CD4-positive, alpha-beta T cell (primary cell): Measurements from ENCODE around the gene KDM2B. TPM values are rescaled to one million over a fixed set of nuclear protein-coding genes. Genes with fewer than 3 reads are reported as not detected.

Source experiments
- ATAC-seq: fragments of 200-7000 bp; cut with Tn5 transposase; one replicate; pipeline ENCODE4 v1.10.0; 2022; ENCODE audit warnings: mild to moderate bottlenecking; ENCODE audit not compliant: poor library complexity
- CTCF ChIA-PET: fragments of 350-600 bp; sonication (Branson Sonifier 250); formaldehyde crosslinking; loops from one replicate; lab custom pipeline; 2021; ENCODE audit warnings: antibody characterized with exemption, inconsistent platforms; lab: Charles Lee
- POLR2A ChIA-PET: fragments of 350-600 bp; sonication (Branson Sonifier 250); formaldehyde crosslinking; loops from one replicate; lab custom pipeline; 2021; ENCODE audit warnings: antibody characterized with exemption, inconsistent platforms; lab: Charles Lee
- DNase-seq, 14 experiments: peaks; one replicate each; pipeline ENCODE4 v3.0.0-alpha.2; 2013 to 2020; ENCODE audit warnings: mixed read lengths in 2 of 14
- H3K27ac ChIP-seq, 2 donors: one replicate each; pipeline versions ENCODE4 v1.5.1 to v1.7.0; 2013; ENCODE audit warnings: low read length in 2 of 2, low read depth in 1 of 2, mild to moderate bottlenecking in 1 of 2
- H3K27me3 ChIP-seq, 2 experiments: 1 replicate in 1 of 2; 2 replicates in 1 of 2; pipeline versions ENCODE4 v1.6.1 to v1.7.0; 2013; ENCODE audit warnings: low read length in 2 of 2, control low read depth in 1 of 2, mild to moderate bottlenecking in 1 of 2, moderate library complexity in 1 of 2; ENCODE audit not compliant: insufficient read depth in 2 of 2, control insufficient read depth in 1 of 2
- H3K36me3 ChIP-seq: one replicate; pipeline ENCODE4 v1.6.1; 2013; ENCODE audit warnings: low read length, control low read depth; ENCODE audit not compliant: insufficient read depth
- H3K4me1 ChIP-seq: one replicate; pipeline ENCODE4 v1.6.1; 2013; ENCODE audit warnings: low read length, control low read depth; ENCODE audit not compliant: insufficient read depth
- H3K4me3 ChIP-seq: one replicate; pipeline ENCODE4 v1.5.1; 2013; ENCODE audit warnings: mild to moderate bottlenecking, low read length, moderate library complexity
- H3K9me3 ChIP-seq, 2 experiments: 1 replicate in 1 of 2; 2 replicates in 1 of 2; pipeline versions ENCODE4 v1.6.1 to v1.7.0; 2013; ENCODE audit warnings: low read length in 2 of 2, mild to moderate bottlenecking in 2 of 2, control low read depth in 1 of 2, moderate library complexity in 1 of 2; ENCODE audit not compliant: control insufficient read depth in 1 of 2, insufficient read depth in 1 of 2
- H3K27ac Mint-ChIP-seq: one replicate; pipeline ENCODE4 v1.8.0; 2020; ENCODE audit warnings: mixed read lengths
- H3K27me3 Mint-ChIP-seq: one replicate; pipeline ENCODE4 v1.8.0; 2021; ENCODE audit warnings: mixed read lengths
- H3K36me3 Mint-ChIP-seq: one replicate; pipeline ENCODE4 v1.8.0; 2021; ENCODE audit warnings: low read depth, mixed read lengths
- H3K4me1 Mint-ChIP-seq: one replicate; pipeline ENCODE4 v1.8.0; 2021; ENCODE audit warnings: low read depth, mixed read lengths
- H3K4me3 Mint-ChIP-seq: one replicate; pipeline ENCODE4 v1.8.0; 2020; ENCODE audit warnings: mild to moderate bottlenecking, mixed read lengths
- H3K9me3 Mint-ChIP-seq: one replicate; pipeline ENCODE4 v1.8.0; 2020; ENCODE audit warnings: mixed read lengths
- intact Hi-C, 2 experiments: fragments of 100-400 bp; cut with DNase I in 1 of 2; cut with micrococcal nuclease in 1 of 2; formaldehyde crosslinking; loops; one replicate each; pipeline versions ENCODE4 v1.15.1 to v1.9.0; 2023 to 2025; cut with DNase I, micrococcal nuclease
- total RNA-seq, 174 experiments: library from RNA in 2 of 174; stranded (reverse) in 2 of 174; gene quantifications; one replicate each; pipeline ENCODE4 v1.2.3 and lab custom pipeline; 2021 to 2026
- TF ChIP-seq, protein P1 (sequence below): fragments of 200-600 bp; IDR thresholded peaks from one replicate; pipeline ENCODE4 v1.8.0; 2022; ENCODE audit warnings: antibody characterized with exemption, mild to moderate bottlenecking

KDM2B gene
- total RNA-seq, 2 experiments from 2014 or later, result 60.4 to 62.6 TPM

DNA sequence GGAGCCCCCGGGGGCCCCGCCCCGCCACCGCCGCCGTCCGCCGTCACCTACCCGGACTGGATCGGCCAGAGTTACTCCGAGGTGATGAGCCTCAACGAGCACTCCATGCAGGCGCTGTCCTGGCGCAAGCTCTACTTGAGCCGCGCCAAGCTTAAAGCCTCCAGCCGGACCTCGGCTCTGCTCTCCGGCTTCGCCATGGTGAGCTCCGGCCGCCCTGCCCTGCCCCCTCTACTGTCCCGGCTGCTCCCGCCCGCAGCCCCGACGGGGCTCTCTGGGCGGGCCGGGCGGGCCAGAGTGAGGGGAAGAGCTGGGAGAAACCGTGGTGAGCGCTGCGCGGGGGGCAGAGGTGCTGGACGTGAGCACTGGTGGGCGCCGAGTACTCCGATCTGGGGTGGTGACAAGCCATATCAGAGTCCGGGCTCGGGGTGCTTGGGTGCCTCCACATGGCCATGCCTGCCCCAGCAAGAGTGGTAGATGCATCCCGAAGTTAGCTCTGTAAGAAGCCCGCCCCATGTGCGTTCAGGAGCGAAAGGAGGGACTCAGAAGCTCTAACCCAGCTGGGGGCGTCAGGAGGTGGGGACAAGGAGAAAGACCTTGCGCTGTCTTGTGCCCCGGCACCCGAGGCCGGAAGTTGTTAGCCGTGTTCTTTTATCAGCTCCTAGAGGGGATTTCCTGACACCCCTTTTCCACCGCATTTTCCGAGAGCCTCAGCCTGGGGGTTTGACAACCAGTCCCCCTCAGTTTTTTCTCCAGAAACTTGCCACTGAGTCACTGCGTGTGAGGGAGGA, 46.2 kb upstream of the KDM2B start:
- Mint-ChIP-seq H3K27me3 (no peaks in the 10 kb centered on the region), H3K4me3 (peak overlapping the region; percentile 99), H3K36me3 (peaks cover 41% of the 10 kb centered on the region), H3K4me1 (peaks cover 60% of the 10 kb centered on the region), H3K27ac (peak overlapping the region; percentile 99), H3K9me3 (no peaks in the 10 kb centered on the region)
- H3K27me3 ChIP-seq, result no peaks in the 10 kb centered on the region
- intact Hi-C loops, result loop anchor here (1.0 to 5.0 kb wide), 10 partner anchors 36 to 165 kb away; partner anchors contain the start of genes MORN3 (in 1 of the 2) and RHOF (in 1 of the 2)
- peak; percentile 51 to 92 (median 72) for DNase-seq
- TF ChIP-seq, protein P1, sequence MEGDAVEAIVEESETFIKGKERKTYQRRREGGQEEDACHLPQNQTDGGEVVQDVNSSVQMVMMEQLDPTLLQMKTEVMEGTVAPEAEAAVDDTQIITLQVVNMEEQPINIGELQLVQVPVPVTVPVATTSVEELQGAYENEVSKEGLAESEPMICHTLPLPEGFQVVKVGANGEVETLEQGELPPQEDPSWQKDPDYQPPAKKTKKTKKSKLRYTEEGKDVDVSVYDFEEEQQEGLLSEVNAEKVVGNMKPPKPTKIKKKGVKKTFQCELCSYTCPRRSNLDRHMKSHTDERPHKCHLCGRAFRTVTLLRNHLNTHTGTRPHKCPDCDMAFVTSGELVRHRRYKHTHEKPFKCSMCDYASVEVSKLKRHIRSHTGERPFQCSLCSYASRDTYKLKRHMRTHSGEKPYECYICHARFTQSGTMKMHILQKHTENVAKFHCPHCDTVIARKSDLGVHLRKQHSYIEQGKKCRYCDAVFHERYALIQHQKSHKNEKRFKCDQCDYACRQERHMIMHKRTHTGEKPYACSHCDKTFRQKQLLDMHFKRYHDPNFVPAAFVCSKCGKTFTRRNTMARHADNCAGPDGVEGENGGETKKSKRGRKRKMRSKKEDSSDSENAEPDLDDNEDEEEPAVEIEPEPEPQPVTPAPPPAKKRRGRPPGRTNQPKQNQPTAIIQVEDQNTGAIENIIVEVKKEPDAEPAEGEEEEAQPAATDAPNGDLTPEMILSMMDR, result peak; percentile 32
- no peaks in the 10 kb centered on the region for H3K9me3 ChIP-seq
- peak overlapping the region; percentile 89 for H3K4me3 ChIP-seq
- ATAC-seq, result peak; percentile 45
- peaks cover 10% of the 10 kb centered on the region for H3K36me3 ChIP-seq
- peak overlapping the region; percentile 90 to 96 for H3K27ac ChIP-seq
- H3K4me1 ChIP-seq, result peaks cover 60% of the 10 kb centered on the region
- ChIA-PET CTCF (interaction anchor here (0.6 to 6.1 kb wide), 21 partner anchors 10 to 212 kb away, joined by 3 to 62 read pairs (median 4); partner anchors contain the start of genes KDM2B, MORN3 and RHOF), POLR2A (interaction anchor here (0.6 to 7.0 kb wide), 41 partner anchors 10 to 618 kb away, joined by 3 to 193 read pairs (median 5); partner anchors contain the start of genes DIABLO, KDM2B, MORN3 and PSMD9)

DNA sequence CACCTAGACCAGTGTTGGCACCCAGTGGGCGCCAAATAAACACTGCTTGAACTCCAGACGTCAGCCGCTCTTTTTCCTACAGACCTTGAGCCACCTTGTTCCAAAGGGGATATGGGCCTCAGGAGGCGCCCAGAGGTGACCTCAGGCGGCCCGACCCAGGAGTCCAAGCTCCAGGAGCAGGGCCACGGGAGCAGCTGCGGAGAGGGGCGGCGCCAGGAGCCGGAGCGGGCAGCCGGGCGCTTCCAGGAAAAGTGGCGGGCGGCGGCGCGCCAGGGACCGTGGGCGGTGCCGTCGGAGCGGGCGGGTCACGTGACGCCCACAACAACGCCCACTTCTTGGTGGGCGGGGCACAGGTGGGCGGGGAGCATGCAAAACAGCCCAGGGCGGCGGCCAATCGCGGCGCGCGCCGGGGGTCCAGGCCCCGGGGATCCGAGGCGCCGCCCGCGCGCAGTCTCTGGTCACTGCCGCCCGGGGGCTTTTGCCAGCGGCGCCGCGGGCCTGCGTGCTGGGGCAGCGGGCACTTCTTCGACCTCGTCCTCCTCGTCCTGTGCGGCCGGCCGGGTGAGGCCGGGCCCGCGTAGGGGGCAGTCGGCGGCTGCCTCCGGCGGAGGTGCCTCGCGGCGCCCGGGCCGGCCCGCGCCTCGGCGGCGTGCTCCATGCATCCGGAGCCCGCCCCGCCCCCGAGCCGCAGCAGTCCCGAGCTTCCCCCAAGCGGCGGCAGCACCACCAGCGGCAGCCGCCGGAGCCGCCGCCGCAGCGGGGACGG, 45.4 kb upstream of the KDM2B start, which contains the start of gene ORAI1:
ORAI1 (plus strand) TSS at position 444 of the 766 bp plus-strand sequence.
- Mint-ChIP-seq H3K4me3 (peak within 1 kb of the TSS; percentile 99), H3K9me3 (no peaks in the 10 kb centered on the region), H3K27ac (peak within 1 kb of the TSS; percentile 99), H3K36me3 (peaks cover 36% of the 10 kb centered on the region), H3K27me3 (no peaks in the 10 kb centered on the region), H3K4me1 (peaks cover 53% of the 10 kb centered on the region)
- peaks cover 9% of the 10 kb centered on the region for H3K36me3 ChIP-seq
- ATAC-seq (peak; percentile 70), DNase-seq (peak; percentile 91 to 98 (median 95))
- intact Hi-C loops, result loop anchor here (1.0 to 5.0 kb wide), 9 partner anchors 35 to 166 kb away; partner anchors contain the start of genes MORN3 (in 1 of the 2) and RHOF (in 1 of the 2)
- POLR2A ChIA-PET, result interaction anchor here (0.8 to 7.0 kb wide), 34 partner anchors 10 to 600 kb away, joined by 3 to 193 read pairs (median 6); partner anchors contain the start of genes DIABLO, KDM2B, MORN3 and PSMD9
- peak within 1 kb of the TSS; percentile 90 to 96 for H3K27ac ChIP-seq
- no peaks in the 10 kb centered on the region for H3K27me3 ChIP-seq
- peak within 1 kb of the TSS; percentile 89 for H3K4me3 ChIP-seq
- TF ChIP-seq, protein P1, result no peak
- H3K4me1 ChIP-seq, result peaks cover 52% of the 10 kb centered on the region
- H3K9me3 ChIP-seq, result no peaks in the 10 kb centered on the region
- CTCF ChIA-PET, result interaction anchor here (0.6 to 6.1 kb wide), 18 partner anchors 11 to 213 kb away, joined by 3 to 62 read pairs (median 4); partner anchors contain the start of genes KDM2B and MORN3
